Stimulated activated CD8-positive, alpha-beta memory T cell treated with anti-CD3 and anti-CD28 coated beads, Interleukin-4, amount 100 ng/mL, for 48 hours (primary cell): ENCODE measurements around the gene SUOX.
"Not testable (repeated sequence)": the region's sequence is repeated elsewhere in the genome, so short reads cannot be mapped to it uniquely, and the experiment has no call there.

Experiments
- DNase-seq: peaks from one replicate; pipeline ENCODE4 v3.0.0-alpha.2; 2020

Gene SUOX

DNA sequence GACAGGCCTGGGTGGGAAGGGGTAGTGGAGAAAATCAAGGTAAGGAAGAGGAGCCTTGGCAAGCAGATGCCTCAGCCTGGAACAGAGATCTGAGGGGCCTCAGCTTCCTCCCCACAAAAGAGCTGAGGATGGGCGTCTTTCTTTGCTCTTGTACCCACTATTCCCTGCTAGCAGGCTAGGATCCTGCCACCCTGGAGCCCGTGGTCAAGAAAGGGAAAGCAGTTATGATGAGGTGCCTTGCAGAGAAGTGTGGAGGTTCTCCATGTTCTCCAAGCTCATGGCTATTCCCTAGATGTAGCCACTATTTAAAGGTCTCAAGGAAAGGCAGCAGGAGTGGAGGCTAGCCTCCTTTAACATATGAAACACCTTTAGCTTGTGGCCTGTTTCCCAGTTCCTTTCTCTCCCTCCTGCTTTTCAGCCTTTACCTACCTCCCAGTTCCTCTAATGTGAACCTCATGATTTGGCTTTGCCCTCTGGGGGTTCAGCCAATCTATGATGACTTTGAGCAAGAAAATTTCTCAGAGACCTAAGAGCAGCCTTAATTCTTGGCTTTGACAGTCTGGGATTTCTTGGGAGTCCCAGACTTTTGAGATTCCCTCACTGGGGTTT is 24.9 kb downstream of the SUOX start:
- no peak for DNase-seq

GRCh38 chr12:56028511-56029165 is 31.6 kb downstream of the SUOX start:
- no peak for DNase-seq

- no peak for DNase-seq
Observed at GRCh38 chr12:56029166-56029519, 32.1 kb downstream of the SUOX start.

DNA sequence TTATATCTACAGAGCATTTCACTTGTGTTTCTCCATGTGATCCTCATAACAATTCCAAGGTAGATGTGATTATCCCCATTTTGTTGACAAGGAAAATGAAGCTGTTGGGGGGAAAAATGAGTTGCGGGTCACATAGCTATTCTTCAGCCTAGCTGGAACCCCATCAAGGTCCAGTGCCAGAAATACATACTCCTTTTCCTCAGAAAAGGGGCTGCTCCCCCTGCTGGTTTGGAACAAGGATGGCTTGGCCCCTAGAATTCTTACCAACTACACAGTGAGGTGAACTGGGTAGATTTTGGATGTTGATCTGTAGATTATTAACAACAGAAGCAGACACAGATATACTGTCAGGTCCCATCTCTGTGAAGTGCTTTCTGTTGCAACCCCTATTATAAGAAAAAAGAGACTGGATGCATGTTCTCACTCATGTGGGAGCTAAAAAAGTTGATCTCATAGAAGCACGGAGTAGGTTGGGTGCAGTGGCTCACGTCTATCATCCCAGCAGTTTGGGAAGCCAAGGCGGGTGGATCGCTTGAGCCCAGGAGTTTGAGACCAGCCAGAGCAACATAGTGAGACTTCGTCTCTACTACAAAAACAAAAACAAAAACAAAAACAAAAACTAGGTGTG is 32.7 kb downstream of the SUOX start:
- DNase-seq, result no peak

DNA sequence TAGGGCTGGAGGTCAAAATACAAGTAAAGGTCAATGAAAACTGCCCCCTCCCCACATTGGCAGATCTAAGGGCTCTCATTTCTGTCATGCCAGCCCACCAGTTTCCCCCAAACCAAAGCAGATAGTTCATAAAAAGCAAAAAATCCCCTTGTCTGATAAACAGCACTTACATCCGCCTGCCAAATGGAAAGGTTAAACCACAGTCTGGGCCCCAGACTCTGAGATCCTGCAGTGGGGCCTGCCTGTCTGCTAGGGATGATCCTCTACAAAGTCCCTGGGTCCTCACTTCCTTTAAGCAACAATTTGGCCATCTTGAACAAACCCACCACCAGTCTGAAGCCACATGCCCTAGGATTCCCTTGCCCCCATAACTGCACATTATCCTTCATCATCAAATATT is 34.9 kb downstream of the SUOX start:
- DNase-seq, result no peak

DNA sequence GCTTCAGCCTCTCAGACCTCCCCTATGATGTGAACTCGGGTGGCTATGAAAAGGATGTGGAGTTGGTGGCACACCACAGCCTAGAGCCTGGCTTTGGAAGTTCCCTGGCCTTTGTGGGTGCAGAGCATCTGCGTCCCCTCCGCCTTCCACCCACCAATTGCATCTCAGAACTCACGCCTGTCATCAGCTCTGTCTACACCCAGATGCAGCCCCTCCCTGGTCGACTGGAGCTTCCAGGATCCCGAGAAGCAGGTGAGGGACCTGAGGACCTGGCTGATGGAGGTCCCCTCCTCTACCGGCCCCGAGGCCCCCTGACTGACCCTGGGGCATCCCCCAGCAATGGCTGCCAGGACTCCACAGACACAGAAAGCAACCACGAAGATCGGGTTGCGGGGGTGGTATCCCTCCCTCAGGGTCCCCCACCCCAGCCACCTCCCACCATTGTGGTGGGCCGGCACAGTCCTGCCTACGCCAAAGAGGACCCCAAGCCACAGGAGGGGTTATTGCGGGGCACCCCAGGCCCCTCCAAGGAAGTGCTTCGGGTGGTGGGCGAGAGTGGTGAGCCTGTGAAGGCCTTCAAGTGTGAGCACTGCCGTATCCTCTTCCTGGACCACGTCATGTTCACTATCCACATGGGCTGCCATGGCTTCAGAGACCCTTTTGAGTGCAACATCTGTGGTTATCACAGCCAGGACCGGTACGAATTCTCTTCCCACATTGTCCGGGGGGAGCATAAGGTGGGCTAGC is 37.7 kb downstream of the SUOX start:
- peak; percentile 55 for DNase-seq

- no peak for DNase-seq
Observed at GRCh38 chr12:56037161-56037560, 40.1 kb downstream of the SUOX start.

- DNase-seq, result no peak
Observed at GRCh38 chr12:56038022-56038655, 41.1 kb downstream of the SUOX start.

- no peak for DNase-seq
Observed at GRCh38 chr12:56040151-56040550, 43.1 kb downstream of the SUOX start.

DNA sequence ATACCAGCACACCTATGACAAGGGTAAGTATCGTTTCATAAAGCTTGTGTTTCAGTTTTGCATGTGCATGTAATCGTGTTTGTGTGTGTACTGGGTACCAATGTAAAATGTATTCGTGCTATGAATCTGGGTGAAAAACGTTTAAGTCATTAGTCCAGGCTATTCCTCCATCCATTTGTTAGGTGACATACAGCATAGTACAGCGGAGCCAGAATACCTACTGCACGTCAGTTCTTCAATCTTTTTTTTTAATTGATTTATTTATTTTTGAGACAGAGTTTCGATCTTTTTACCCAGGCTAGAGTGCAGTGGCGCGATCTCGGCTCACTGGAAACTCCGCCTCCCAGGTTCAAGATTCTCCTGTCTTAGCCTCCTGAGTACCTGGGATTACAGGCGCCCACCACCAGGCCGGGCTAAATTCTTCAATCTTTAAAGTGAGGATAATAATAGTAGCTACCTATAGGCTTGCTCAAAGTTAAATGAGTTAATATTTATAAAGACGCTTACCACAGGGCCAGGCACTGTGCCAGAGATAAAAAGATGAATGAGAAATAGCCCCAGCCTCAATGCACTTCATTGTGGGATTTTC is 44.0 kb downstream of the SUOX start:
- DNase-seq, result no peak

DNA sequence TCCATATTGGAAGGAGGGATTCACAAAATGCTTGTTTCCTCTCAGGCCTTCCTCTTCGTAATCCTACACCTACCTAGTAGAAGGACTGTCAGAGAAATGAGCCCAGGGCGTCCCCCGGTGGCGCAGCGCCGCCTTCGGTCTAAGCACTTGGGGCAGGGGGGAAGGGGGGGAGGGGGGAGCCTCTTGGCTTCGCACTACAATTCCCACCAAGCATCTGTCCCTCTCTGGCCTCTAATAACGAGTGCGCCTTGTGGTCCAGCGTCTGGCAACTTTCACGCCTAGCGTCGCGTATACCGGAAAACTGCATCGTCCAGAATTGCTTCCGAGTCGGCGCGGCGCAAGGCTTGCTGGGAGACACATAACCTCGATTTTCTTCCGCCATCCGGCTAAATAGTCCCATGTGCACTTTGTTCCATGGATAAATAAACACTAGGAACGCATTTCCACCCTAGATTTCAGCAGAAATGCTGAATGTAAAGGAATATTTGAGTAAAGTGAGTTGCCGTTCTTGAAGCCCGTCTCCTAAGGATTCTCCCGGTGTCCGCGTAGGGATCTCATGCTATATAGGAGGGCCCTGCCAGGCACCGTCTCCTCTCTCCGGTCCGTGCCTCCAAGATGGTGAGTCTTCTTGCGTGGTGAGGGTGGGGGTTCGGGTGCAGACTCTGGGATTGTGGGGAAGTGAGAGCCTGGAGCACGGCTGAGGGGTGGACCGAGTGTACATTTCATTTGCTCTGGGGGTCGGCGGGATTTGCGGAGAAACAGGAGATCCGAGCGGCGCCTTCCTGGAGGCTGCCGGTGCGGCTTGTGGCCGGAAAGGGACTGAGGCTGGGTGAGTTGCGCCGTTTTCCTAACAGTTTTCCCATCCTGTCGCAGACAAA is 44.7 kb downstream of the SUOX start, which contains the start of gene RPS26:
Gene RPS26, plus strand, starts transcription at position 367 of the 878 bp plus-strand sequence. Its CDS starts 249 bp downstream, at position 616.
- peak; percentile 92 for DNase-seq

DNA sequence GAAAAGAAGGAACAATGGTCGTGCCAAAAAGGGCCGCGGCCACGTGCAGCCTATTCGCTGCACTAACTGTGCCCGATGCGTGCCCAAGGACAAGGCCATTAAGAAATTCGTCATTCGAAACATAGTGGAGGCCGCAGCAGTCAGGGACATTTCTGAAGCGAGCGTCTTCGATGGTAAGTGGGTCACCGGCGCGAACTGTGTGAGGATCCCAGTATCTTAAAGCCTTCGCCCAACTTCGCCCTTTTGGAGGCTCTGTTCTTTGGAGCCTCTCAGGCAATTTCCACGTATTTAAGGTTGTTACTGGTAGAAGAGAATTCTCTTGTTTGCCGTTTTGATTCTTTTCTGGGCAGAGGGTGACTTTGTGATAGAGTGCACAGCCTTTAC is 45.3 kb downstream of the SUOX start:
- not testable (repeated sequence) for DNase-seq

DNA sequence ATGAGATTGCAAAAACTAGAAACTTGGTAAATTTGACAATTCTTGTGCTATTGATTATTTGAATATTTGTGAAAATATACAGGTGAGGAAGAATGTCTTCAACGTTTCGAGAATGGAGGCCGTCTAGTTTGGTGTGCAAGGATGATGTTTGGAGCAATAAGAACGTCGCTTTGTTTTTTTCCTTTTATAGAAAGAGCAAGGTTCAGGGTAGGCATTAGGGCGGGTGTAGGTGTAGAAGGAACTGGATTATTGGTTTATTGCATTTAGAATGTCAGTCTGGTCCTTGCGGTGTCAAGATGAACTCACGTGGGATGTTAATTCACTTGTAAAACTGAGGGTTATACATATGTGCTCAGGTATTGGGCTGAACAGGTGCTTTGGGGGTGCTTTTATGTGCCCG is 45.8 kb downstream of the SUOX start:
- no peak for DNase-seq

GRCh38 chr12:56046027-56046780 is 49.1 kb downstream of the SUOX start:
- DNase-seq, result no peak

DNA sequence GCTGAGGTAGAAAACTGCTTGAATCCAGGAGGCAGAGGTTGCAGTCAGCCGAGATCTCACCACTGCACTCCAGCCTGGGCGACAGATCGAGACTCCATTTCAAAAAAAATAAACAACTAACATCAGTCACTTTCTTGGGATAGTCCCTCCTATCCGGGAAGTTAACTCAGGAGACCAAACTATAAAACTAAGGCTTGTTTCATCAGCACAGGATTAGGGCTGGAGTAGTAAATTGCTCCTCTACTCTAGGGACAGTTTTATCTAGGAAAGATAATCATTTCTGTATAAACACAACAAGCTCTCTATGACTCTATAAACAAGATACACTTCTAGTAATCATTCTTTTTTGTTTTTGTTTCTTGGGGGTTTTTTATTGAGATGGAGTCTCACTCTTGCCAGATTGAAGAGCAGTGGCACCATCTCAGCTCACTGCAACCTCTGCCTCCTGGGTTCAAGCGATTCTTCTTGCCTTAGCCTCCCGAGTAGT is 56.4 kb downstream of the SUOX start:
- DNase-seq, result no peak
